ENCODE results near the gene SCD5. TPM values are rescaled to one million over a fixed set of nuclear protein-coding genes. Genes with fewer than 3 reads are reported as not detected.

SCD5 gene
- total and polyA plus RNA-seq, 2 of the 13 experiments (the other 11 are each of a cell fraction or from before 2014, with no cell fraction given), result not detected

- no peak overlapping the region for H3K27ac ChIP-seq (ENCODE audit: extremely low read length, insufficient read depth, low read length)
- H3K4me2 ChIP-seq (ENCODE audit: low read depth, low read length), result no peak overlapping the region
- no peak overlapping the region for H2AFZ ChIP-seq (ENCODE audit: low read length)
- peaks cover 12 to 51% of the 10 kb centered on the region in 2 experiments for H3K36me3 ChIP-seq (replicated peaks in 1 of 2; ENCODE audit: control insufficient read depth in 1 of 2, insufficient read depth in 2 of 2, low read length in 2 of 2)
- no peak overlapping the region for H3K9ac ChIP-seq (ENCODE audit: insufficient read depth, low read depth, low read length)
- no peak for TF ChIP-seq ZNF282 (IDR thresholded peaks at IDR 0.05; ENCODE audit: partially characterized antibody)
- TF ChIP-seq KLF6 (CRISPR knock-in tag; IDR thresholded peaks at IDR 0.05), result no peak
- TF ChIP-seq SMAD9 (CRISPR knock-in tag; IDR thresholded peaks at IDR 0.05), result no peak
- TF ChIP-seq POLR2AphosphoS2 (IDR thresholded peaks at IDR 0.05; ENCODE audit: low read depth, low read length), result 0 out of 2 replicates have a peak, but pooled peaks have one; percentile 55
- no peak for TF ChIP-seq PCBP1 (IDR thresholded peaks at IDR 0.05; ENCODE audit: borderline replicate concordance, low read depth, low read length)
- no peak for TF ChIP-seq TFDP1 (CRISPR knock-in tag; IDR thresholded peaks at IDR 0.05; ENCODE audit: borderline replicate concordance)
- no peak for TF ChIP-seq ZNF451 (CRISPR knock-in tag; IDR thresholded peaks at IDR 0.05)
- no peak for TF ChIP-seq DRAP1 (CRISPR knock-in tag; IDR thresholded peaks at IDR 0.05)
- no peaks in the 10 kb centered on the region for H3K79me2 ChIP-seq (ENCODE audit: insufficient read depth, low read length)
- in situ Hi-C loops (cut with HindIII; ENCODE audit: extremely low pct_ligation_motif_present, low pct_unique_long_range_greater_than_20kb), result no loop called here
- ChIA-PET POLR2A (no interaction called here), CTCF (ENCODE audit: low intra/inter-chr PET ratio, low total read pairs) (no interaction called here)
- no peak overlapping the region for H3K4me3 ChIP-seq (replicated peaks in 1 of 3; ENCODE audit: insufficient read depth in 1 of 3, low read depth in 2 of 3, low read length in 3 of 3)
- ATAC-seq, result no peak
- H3K4me1 ChIP-seq (ENCODE audit: insufficient read depth, low read length), result no peaks in the 10 kb centered on the region
- intact Hi-C loops (cut with micrococcal nuclease; ENCODE audit: unreplicated experiment), result no loop called here
- DNase-seq (ENCODE audit: low spot score), result no peak
- WGBS (ENCODE audit: low lambda C conversion rate), result 97% methylated on average over 2 of the region's 2 CpGs
- H4K20me1 ChIP-seq (ENCODE audit: insufficient read depth, low read length), result no peaks in the 10 kb centered on the region; the same call in 1 of the 2 replicates
- no peaks in the 10 kb centered on the region for H3K27me3 ChIP-seq (ENCODE audit: control insufficient read depth in 1 of 2, insufficient read depth in 2 of 2, low read length in 2 of 2)
- no TSS peak for BruUV-seq (replicated peaks)
- no peaks in the 10 kb centered on the region for H3K9me3 ChIP-seq (ENCODE audit: low read length)
- no peak for FAIRE-seq
Measured at GRCh38 chr4:82818664-82819662, 20.4 kb upstream of the SCD5 start.
